ENCODE measurements around the gene PMVK. TPM values are rescaled to one million over a fixed set of nuclear protein-coding genes. Genes with fewer than 3 reads are reported as not detected.

The PMVK gene
- total RNA-seq, 4 donors from 2014 or later = 7.4 to 16.2 (median 12.1) TPM

DNA sequence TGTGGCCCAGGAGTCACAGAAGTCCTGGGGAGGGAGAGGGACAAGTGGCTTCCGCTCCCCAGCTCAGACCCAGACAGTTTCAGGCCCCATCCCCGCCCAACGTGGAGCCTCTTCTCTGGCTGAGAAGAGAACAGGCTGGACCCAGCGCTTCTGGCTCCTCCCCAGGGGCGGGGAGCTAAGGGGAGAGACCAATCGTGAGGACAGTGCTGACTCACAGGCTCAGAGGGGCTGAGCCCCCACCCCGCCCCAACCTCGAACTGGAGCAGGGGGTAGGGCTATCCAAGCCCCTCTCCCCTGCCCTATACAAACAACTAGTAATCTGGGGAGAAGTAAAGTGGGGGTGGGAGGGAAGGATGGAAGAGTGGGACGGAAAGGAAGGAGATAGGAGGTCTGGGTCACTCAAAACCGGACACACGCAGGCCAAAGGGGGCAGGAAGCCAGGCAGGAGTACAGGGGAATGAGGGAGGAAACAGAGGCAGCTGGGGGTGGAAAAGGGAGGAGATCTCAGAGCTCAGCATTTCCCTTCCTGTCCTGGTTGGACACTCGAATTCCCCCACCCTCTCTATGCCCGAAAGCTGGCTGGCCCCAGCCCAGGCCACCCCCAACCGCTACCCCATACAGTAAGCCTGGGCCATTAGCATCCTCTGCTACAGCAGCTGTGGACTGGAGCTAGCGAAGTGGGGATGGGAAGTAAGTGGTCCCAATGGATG lies 34.3 kb upstream of the PMVK start, which contains the start of gene SHC1:
Gene SHC1, minus strand, starts transcription at position 117 of the 710 bp plus-strand sequence. CDS start 221 bp downstream, outside the sequence.
- ATAC-seq (ENCODE audit: low FRiP score) (peak; percentile 61), DNase-seq (ENCODE audit: low spot score) (peak; percentile 82)
- TF ChIP-seq, protein P1, sequence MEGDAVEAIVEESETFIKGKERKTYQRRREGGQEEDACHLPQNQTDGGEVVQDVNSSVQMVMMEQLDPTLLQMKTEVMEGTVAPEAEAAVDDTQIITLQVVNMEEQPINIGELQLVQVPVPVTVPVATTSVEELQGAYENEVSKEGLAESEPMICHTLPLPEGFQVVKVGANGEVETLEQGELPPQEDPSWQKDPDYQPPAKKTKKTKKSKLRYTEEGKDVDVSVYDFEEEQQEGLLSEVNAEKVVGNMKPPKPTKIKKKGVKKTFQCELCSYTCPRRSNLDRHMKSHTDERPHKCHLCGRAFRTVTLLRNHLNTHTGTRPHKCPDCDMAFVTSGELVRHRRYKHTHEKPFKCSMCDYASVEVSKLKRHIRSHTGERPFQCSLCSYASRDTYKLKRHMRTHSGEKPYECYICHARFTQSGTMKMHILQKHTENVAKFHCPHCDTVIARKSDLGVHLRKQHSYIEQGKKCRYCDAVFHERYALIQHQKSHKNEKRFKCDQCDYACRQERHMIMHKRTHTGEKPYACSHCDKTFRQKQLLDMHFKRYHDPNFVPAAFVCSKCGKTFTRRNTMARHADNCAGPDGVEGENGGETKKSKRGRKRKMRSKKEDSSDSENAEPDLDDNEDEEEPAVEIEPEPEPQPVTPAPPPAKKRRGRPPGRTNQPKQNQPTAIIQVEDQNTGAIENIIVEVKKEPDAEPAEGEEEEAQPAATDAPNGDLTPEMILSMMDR (IDR thresholded peaks at IDR 0.05) = no peak

DNA sequence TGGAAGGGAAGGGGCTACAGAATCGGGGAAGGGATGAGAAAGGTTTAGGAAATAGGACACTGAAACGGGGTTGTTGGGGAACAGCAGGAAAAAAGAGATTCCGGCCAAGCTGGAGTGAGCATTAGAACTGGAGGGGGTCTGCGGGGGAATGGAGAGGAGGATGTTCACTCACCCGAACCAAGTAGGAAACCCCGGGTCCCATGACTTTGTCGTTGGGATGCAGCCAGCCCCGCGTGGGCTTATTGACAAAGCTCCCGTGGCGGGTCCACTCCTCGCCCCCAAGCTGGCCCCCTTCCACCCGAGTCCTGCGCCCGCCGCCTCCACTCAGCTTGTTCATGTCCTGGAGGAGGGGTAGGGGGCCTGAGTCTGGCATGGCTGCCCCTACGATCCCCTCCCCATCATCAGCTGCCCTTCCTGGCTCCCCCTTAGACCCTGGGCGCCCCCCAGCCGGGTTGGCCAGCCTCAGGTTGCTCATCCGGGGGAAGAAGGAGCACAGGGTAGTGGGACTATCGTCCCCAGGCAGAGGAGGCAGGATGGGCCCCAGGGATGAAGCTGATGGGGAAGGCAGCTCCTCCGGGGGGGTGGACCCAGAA lies 33.4 kb upstream of the PMVK start:
- TF ChIP-seq, protein P1 (IDR thresholded peaks at IDR 0.05) = no peak
- no peak for ATAC-seq (ENCODE audit: low FRiP score)
- no peak for DNase-seq (ENCODE audit: low spot score)

DNA sequence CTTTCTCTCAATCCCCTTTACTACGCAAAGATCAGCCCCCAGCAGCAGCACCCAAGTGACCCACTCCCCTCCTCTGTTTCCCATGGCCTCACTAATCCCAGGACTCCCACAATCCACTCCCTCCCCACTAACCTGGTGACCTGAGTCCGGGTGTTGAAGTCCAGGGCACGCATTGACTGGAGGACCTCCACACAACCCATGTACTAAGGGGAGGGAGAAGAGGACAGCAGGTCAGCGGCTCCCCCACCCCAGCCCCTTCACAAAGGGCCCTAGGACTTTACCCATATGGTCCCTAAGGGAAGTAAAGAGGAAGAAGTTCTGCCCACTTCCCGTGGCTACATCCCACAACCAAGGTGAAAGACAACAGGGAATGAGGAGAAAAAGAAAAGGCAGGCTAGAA lies 32.7 kb upstream of the PMVK start:
- no peak for ATAC-seq (ENCODE audit: low FRiP score)
- no peak for DNase-seq (ENCODE audit: low spot score)
- TF ChIP-seq, protein P1 (IDR thresholded peaks at IDR 0.05) = no peak

DNA sequence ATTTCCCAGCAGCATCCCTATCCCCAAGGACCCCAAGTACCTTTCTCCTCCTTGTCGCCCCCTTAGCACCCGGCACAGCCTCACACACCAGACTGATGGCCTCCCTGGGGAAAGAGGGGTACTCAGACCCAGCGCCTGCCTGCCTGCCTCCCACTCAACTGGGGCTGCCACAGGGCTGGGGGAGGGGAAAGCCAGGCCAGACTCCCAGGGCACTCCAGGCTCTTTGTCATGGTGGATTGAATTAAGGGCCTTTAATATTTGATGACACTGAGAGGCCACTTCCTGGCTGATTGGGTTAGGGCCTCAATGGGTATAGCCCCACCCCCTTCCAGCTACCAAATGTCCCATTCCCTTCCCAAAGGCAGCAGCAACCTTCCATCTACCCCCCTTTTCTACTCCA lies 32.2 kb upstream of the PMVK start:
- DNase-seq (ENCODE audit: low spot score) (no peak), ATAC-seq (ENCODE audit: low FRiP score) (no peak)
- TF ChIP-seq, protein P1 (IDR thresholded peaks at IDR 0.05) = no peak

DNA sequence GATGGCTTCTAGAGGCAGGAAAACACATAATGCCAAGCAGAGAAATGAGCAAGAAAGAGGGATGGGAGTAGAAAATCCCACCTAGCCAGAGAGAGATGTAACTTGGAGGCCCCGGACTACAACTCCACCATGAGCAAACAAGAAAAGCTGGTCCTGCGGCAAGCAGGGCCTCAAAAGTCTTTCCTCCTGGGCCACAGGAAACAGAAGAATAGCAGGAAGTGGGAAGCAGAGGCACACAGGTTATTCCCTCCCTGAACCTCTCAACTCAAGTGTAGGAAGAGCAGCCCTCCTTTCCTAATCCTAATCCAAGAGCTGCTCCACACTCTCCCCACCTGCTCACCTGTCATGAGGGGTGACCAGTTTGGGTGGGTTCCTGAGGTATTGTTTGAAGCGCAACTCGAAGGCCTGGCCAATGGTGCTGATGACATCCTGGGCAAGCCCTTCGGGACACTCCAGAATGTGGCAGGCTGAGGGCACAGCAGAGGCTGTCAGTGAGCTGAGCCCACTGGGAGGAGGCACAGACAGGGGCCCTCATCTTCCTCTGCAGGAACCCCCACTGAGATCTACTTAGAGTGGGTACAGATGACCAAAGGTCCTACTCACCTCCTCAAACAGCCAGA lies 30.9 kb upstream of the PMVK start:
- TF ChIP-seq, protein P1 (IDR thresholded peaks at IDR 0.05) = no peak

DNA sequence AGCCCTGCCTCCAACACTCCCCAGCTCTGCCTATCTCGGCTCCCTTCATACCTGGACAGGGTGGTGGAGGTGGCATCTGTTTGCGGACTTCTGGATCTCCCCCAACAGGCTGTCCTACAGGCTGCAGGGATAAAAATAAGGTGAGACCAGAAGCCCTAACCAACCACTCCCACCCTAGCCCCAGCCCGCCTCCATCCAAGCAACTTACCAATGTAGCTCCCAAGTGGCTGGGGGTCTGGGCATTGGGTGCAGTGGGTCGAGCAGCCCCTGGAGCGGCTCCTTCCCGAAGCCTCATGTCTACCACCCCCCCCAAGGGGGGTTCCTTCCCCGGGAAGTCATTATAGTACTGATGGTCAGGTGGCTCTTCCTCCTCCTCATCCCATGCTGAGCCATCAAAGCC lies 29.6 kb upstream of the PMVK start:
- DNase-seq (ENCODE audit: low spot score) (no peak), ATAC-seq (ENCODE audit: low FRiP score) (no peak)
- TF ChIP-seq, protein P1 (IDR thresholded peaks at IDR 0.05) = no peak

More for the DNA sequence above, 30.9 kb upstream of the PMVK start:
- DNase-seq (ENCODE audit: low spot score) = no peak
- ATAC-seq (ENCODE audit: low FRiP score) = no peak
